HepG2 (cell line): ENCODE results near the gene HECTD1. TPM values are rescaled to one million over a fixed set of nuclear protein-coding genes. Genes with fewer than 3 reads are reported as not detected.

Source experiments
- ATAC-seq: fragments of 200-7000 bp; cut with Tn5 transposase; 3 replicates; pipeline ENCODE4 v1.9.1; 2020; ENCODE audit warnings: mild to moderate bottlenecking, moderate library complexity
- BruUV-seq: library from RNA; stranded (reverse); fragments of 400-500 nt; replicated peaks from 2 replicates; lab custom pipeline; 2021; lab: Mats Ljungman, UMichigan
- CTCF ChIA-PET: fragments of 300-600 bp; formaldehyde crosslinking; extraction: SDS; loops from one replicate; lab custom pipeline; 2021; ENCODE audit warnings: low total read pairs, inconsistent platforms, low intra/inter-chr PET ratio; lab: Yijun Ruan, JAX
- POLR2A ChIA-PET: fragments of 350-600 bp; sonication (Branson Sonifier 250); formaldehyde crosslinking; loops from one replicate; lab custom pipeline; 2020; ENCODE audit warnings: antibody characterized with exemption, inconsistent platforms; lab: Yijun Ruan, JAX
- DNase-seq: peaks from one replicate; pipeline ENCODE4 v3.0.0-alpha.2; 2015; ENCODE audit warnings: low spot score
- FAIRE-seq: peaks from 3 replicates; lab custom pipeline; 2011; peaks lifted over from hg19 to GRCh38; lab: Jason Lieb, UNC
- H2AFZ ChIP-seq: one replicate; pipeline ENCODE4 v1.6.1; 2011; ENCODE audit warnings: low read length, inconsistent platforms
- H3K27ac ChIP-seq: fragments of 300-600 bp; 3 replicates; pipeline ENCODE4 v1.8.0; 2011; ENCODE audit warnings: mixed run types, mild to moderate bottlenecking, mixed read lengths, low read length, inconsistent platforms; ENCODE audit not compliant: insufficient read depth; ENCODE audit errors: extremely low read length
- H3K27me3 ChIP-seq, 2 experiments: fragments of 200-600 bp in 1 of 2; 2 replicates in 1 of 2; 3 replicates in 1 of 2; pipeline versions ENCODE4 v1.6.0 to v1.8.0; 2011; ENCODE audit warnings: low read length in 2 of 2, mild to moderate bottlenecking in 2 of 2, moderate library complexity in 2 of 2, inconsistent platforms in 1 of 2; ENCODE audit not compliant: insufficient read depth in 2 of 2, control insufficient read depth in 1 of 2
- H3K36me3 ChIP-seq, 2 experiments: fragments of 200-600 bp in 1 of 2; replicated peaks in 1 of 2; 2 replicates in 1 of 2; 3 replicates in 1 of 2; pipeline versions ENCODE4 v1.5.1 to v1.8.0; 2011; ENCODE audit warnings: low read length in 2 of 2, inconsistent platforms in 1 of 2; ENCODE audit not compliant: insufficient read depth in 2 of 2, control insufficient read depth in 1 of 2
- H3K4me1 ChIP-seq: 2 replicates; pipeline ENCODE4 v1.5.1; 2012; ENCODE audit warnings: low read length, inconsistent platforms; ENCODE audit not compliant: insufficient read depth
- H3K4me2 ChIP-seq: 2 replicates; pipeline ENCODE4 v1.6.0; 2011; ENCODE audit warnings: low read depth, low read length, inconsistent platforms
- H3K4me3 ChIP-seq, 3 experiments: fragments of 200-600 bp in 1 of 3; sonication (generic), shearing (Covaris generic) in 1 of 3; replicated peaks in 1 of 3; 2 replicates each; pipeline ENCODE4 v1.5.1; 2011 to 2016; ENCODE audit warnings: low read length in 3 of 3, inconsistent platforms in 2 of 3, low read depth in 2 of 3, mild to moderate bottlenecking in 2 of 3, control low read depth in 1 of 3, mixed read lengths in 1 of 3; ENCODE audit not compliant: insufficient read depth in 1 of 3
- H3K79me2 ChIP-seq: one replicate; pipeline ENCODE4 v1.6.1; 2011; ENCODE audit warnings: low read length, inconsistent platforms; ENCODE audit not compliant: insufficient read depth
- H3K9ac ChIP-seq: 2 replicates; pipeline ENCODE4 v1.6.0; 2011; ENCODE audit warnings: mild to moderate bottlenecking, low read depth, low read length, inconsistent platforms; ENCODE audit not compliant: insufficient read depth
- H3K9me3 ChIP-seq: 2 replicates; pipeline ENCODE4 v1.5.1; 2012; ENCODE audit warnings: mild to moderate bottlenecking, low read length
- H4K20me1 ChIP-seq: 2 replicates; pipeline ENCODE4 v1.6.0; 2011; ENCODE audit warnings: inconsistent platforms, mild to moderate bottlenecking, low read length, moderate library complexity; ENCODE audit not compliant: insufficient read depth
- ARNT ChIP-seq: fragments of 450-650 bp; IDR thresholded peaks from 2 replicates; pipeline ENCODE4 v1.6.1; 2017
- BRCA1 ChIP-seq: sonication (generic); formaldehyde crosslinking; IDR thresholded peaks from 2 replicates; pipeline ENCODE4 v1.4.0; 2020; ENCODE audit warnings: missing genetic modification reagents
- MEIS1 ChIP-seq: sonication (generic); formaldehyde crosslinking; IDR thresholded peaks from 2 replicates; pipeline ENCODE4 v1.9.0; 2021; ENCODE audit warnings: mild to moderate bottlenecking, missing genetic modification reagents, moderate library complexity, borderline replicate concordance
- PAX8 ChIP-seq: sonication (generic); formaldehyde crosslinking; IDR thresholded peaks from 2 replicates; pipeline ENCODE4 v1.8.0; 2022; ENCODE audit warnings: mild to moderate bottlenecking, missing genetic modification reagents, borderline replicate concordance
- TEAD3 ChIP-seq: optimal IDR thresholded peaks from 2 replicates; pipeline ENCODE3; 2016; ENCODE audit warnings: borderline replicate concordance
- YY1 ChIP-seq: IDR thresholded peaks from 2 replicates; pipeline ENCODE4 v1.6.1; 2011; ENCODE audit warnings: low read length, low read depth, moderate library complexity, mild to moderate bottlenecking; ENCODE audit not compliant: insufficient read depth, insufficient replicate concordance
- ZEB1 ChIP-seq: IDR thresholded peaks from 2 replicates; pipeline ENCODE4 v1.6.1; 2012; ENCODE audit warnings: mild to moderate bottlenecking, low read depth, inconsistent platforms; ENCODE audit not compliant: insufficient replicate concordance
- ZFX ChIP-seq: sonication (generic); formaldehyde crosslinking; IDR thresholded peaks from 2 replicates; pipeline ENCODE4 v1.4.0; 2020; ENCODE audit warnings: mild to moderate bottlenecking, low read depth, missing genetic modification reagents, moderate library complexity
- ZMAT3 ChIP-seq: sonication (generic); formaldehyde crosslinking; conservative IDR thresholded peaks from 2 replicates; pipeline ENCODE4 v1.7.0; 2021; ENCODE audit warnings: missing genetic modification reagents
- ZNF224 ChIP-seq: sonication (generic); formaldehyde crosslinking; IDR thresholded peaks from 2 replicates; pipeline ENCODE4 v1.5.0; 2020; ENCODE audit warnings: mild to moderate bottlenecking, missing genetic modification reagents
- ZNF383 ChIP-seq: sonication (generic); formaldehyde crosslinking; IDR thresholded peaks from 2 replicates; pipeline ENCODE4 v1.4.0; 2020; ENCODE audit warnings: missing genetic modification reagents, mild to moderate bottlenecking, borderline replicate concordance
- ZNF782 ChIP-seq: sonication (generic); formaldehyde crosslinking; IDR thresholded peaks from 2 replicates; pipeline ENCODE4 v1.4.0; 2020; ENCODE audit warnings: missing genetic modification reagents, mild to moderate bottlenecking, borderline replicate concordance
- WGBS: methylation state at CpG from one replicate; pipeline ENCODE4 v1.1.6; 2017; ENCODE audit warnings: low lambda C conversion rate; 5-methylcytosine and 5-hydroxymethylcytosine counted together
- in situ Hi-C: cut with HindIII; loops from 2 replicates; pipeline ENCODE4 v1.10.0; 2017; ENCODE audit warnings: low pct_unique_long_range_greater_than_20kb; ENCODE audit not compliant: extremely low pct_ligation_motif_present
- intact Hi-C: fragments of 100-400 bp; cut with micrococcal nuclease; formaldehyde crosslinking; loops from one replicate; pipeline ENCODE4 v1.10.0; 2022; ENCODE audit not compliant: unreplicated experiment
- polyA plus RNA-seq, 8 experiments: library from polyadenylated mRNA; depleted of rRNA in 3 of 8; stranded (reverse) in 7 of 8; unstranded in 1 of 8; fragments of >200 nt; fragmentation: Illumina TruSeq in 4 of 8; extraction: Trizol in 4 of 8; gene quantifications; 2 replicates each; pipeline versions ENCODE4 v1.2.1 to v1.2.3, GENCODE V29; 2011 to 2016; ENCODE audit warnings: low read depth in 4 of 8, missing spikeins in 1 of 8, mixed read lengths in 1 of 8; ENCODE audit not compliant: insufficient read depth in 1 of 8
- total RNA-seq, 5 experiments: library from RNA; depleted of rRNA; stranded (reverse); fragments of >200 nt; fragmentation: Illumina TruSeq; extraction: Trizol; gene quantifications; 2 replicates each; pipeline ENCODE4 v1.2.3, GENCODE V29; 2016; ENCODE audit warnings: low read depth in 1 of 5
- TF ChIP-seq, protein P1 (sequence below): sonication (generic); formaldehyde crosslinking; IDR thresholded peaks from 2 replicates; pipeline ENCODE4 v1.5.1; 2020; ENCODE audit warnings: missing genetic modification reagents, mild to moderate bottlenecking, borderline replicate concordance
- TF ChIP-seq, protein P2 (sequence below): sonication (generic); formaldehyde crosslinking; IDR thresholded peaks from 2 replicates; pipeline ENCODE4 v1.5.1; 2020; ENCODE audit warnings: mild to moderate bottlenecking, missing genetic modification reagents, borderline replicate concordance
- TF ChIP-seq, protein P3 (sequence below): IDR thresholded peaks from 2 replicates; pipeline ENCODE4 v1.6.1; 2016; ENCODE audit warnings: missing compliant biosample characterization, missing genetic modification reagents, borderline replicate concordance

The HECTD1 gene
- total and polyA plus RNA-seq, 2 of the 13 experiments (the other 11 are each of a cell fraction or from before 2014, with no cell fraction given): 312 to 560 TPM

DNA sequence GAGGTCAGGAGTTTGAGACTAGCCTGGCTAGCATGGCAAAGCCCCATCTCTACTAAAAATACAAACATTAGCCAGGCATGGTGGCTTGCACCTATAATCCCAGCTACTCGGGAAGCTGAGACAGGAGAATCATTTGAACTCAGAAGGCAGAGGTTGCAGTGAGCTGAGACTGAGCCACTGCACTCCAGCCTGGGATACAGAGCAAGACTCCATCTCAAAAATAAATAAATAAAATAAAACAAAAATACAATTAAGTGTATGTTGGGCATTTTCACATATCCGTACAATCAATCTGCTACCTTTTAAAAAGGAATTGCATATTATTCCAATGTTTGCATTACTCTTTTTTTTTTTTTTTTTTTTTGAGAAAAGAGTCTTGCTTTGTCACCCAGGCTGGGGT, 47.7 kb upstream of the HECTD1 start:
- Histone ChIP-seq H3K9me3 (no peaks in the 10 kb centered on the region), H3K79me2 (no peaks in the 10 kb centered on the region), H3K27ac (no peak overlapping the region), H3K27me3 (no peaks in the 10 kb centered on the region; a peak in 1 of 5 replicates), H2AFZ (no peak overlapping the region), H3K4me3 (no peak overlapping the region), H3K9ac (no peak overlapping the region), H3K4me2 (no peak overlapping the region), H3K36me3 (no peaks in the 10 kb centered on the region), H3K4me1 (peaks cover 93% of the 10 kb centered on the region), H4K20me1 (no peaks in the 10 kb centered on the region)
- intact Hi-C loops: no loop called here
- BruUV-seq: no TSS peak
- CTCF ChIA-PET: no interaction called here
- 93% methylated on average over 2 of the region's 2 CpGs for WGBS
- ATAC-seq (no peak), DNase-seq (no peak), FAIRE-seq (no peak)
- in situ Hi-C loops: no loop called here
- POLR2A ChIA-PET: interaction anchor here (1.0 to 14.8 kb wide), 4 partner anchors 9 to 48 kb away, joined by 3 to 323 read pairs (median 63); partner anchors contain the start of gene HECTD1
- no peak for TF ChIP-seq ZEB1
- TF ChIP-seq, protein P1, sequence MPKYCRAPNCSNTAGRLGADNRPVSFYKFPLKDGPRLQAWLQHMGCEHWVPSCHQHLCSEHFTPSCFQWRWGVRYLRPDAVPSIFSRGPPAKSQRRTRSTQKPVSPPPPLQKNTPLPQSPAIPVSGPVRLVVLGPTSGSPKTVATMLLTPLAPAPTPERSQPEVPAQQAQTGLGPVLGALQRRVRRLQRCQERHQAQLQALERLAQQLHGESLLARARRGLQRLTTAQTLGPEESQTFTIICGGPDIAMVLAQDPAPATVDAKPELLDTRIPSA (CRISPR knock-in tag): no peak
- TF ChIP-seq ZMAT3 (CRISPR knock-in tag): 0 out of 2 replicates have a peak, but pooled peaks have one; percentile 32
- no peak for TF ChIP-seq ZNF224 (CRISPR knock-in tag)
- TF ChIP-seq, protein P2, sequence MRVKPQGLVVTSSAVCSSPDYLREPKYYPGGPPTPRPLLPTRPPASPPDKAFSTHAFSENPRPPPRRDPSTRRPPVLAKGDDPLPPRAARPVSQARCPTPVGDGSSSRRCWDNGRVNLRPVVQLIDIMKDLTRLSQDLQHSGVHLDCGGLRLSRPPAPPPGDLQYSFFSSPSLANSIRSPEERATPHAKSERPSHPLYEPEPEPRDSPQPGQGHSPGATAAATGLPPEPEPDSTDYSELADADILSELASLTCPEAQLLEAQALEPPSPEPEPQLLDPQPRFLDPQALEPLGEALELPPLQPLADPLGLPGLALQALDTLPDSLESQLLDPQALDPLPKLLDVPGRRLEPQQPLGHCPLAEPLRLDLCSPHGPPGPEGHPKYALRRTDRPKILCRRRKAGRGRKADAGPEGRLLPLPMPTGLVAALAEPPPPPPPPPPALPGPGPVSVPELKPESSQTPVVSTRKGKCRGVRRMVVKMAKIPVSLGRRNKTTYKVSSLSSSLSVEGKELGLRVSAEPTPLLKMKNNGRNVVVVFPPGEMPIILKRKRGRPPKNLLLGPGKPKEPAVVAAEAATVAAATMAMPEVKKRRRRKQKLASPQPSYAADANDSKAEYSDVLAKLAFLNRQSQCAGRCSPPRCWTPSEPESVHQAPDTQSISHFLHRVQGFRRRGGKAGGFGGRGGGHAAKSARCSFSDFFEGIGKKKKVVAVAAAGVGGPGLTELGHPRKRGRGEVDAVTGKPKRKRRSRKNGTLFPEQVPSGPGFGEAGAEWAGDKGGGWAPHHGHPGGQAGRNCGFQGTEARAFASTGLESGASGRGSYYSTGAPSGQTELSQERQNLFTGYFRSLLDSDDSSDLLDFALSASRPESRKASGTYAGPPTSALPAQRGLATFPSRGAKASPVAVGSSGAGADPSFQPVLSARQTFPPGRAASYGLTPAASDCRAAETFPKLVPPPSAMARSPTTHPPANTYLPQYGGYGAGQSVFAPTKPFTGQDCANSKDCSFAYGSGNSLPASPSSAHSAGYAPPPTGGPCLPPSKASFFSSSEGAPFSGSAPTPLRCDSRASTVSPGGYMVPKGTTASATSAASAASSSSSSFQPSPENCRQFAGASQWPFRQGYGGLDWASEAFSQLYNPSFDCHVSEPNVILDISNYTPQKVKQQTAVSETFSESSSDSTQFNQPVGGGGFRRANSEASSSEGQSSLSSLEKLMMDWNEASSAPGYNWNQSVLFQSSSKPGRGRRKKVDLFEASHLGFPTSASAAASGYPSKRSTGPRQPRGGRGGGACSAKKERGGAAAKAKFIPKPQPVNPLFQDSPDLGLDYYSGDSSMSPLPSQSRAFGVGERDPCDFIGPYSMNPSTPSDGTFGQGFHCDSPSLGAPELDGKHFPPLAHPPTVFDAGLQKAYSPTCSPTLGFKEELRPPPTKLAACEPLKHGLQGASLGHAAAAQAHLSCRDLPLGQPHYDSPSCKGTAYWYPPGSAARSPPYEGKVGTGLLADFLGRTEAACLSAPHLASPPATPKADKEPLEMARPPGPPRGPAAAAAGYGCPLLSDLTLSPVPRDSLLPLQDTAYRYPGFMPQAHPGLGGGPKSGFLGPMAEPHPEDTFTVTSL (CRISPR knock-in tag): no peak
- no peak for TF ChIP-seq YY1
- 0 out of 2 replicates have a peak, but pooled peaks have one; percentile 13 for TF ChIP-seq PAX8
- TF ChIP-seq, protein P3, sequence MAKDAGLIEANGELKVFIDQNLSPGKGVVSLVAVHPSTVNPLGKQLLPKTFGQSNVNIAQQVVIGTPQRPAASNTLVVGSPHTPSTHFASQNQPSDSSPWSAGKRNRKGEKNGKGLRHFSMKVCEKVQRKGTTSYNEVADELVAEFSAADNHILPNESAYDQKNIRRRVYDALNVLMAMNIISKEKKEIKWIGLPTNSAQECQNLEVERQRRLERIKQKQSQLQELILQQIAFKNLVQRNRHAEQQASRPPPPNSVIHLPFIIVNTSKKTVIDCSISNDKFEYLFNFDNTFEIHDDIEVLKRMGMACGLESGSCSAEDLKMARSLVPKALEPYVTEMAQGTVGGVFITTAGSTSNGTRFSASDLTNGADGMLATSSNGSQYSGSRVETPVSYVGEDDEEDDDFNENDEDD: no peak
- 0 out of 2 replicates have a peak, but pooled peaks have one; percentile 16 for TF ChIP-seq ZNF782 (CRISPR knock-in tag)
- peak; percentile 55; the same call in 1 of the 2 replicates for TF ChIP-seq MEIS1
- 0 out of 2 replicates have a peak, but pooled peaks have one; percentile 25 for TF ChIP-seq ZFX (CRISPR knock-in tag)
- peak; percentile 80; the same call in 1 of the 2 replicates for TF ChIP-seq ZNF383
- no peak for TF ChIP-seq BRCA1 (CRISPR knock-in tag)
- no peak for TF ChIP-seq ARNT
- no peak for TF ChIP-seq TEAD3
